HepG2 (cell line): ENCODE measurements around the gene DDX54. TPM values are rescaled to one million over a fixed set of nuclear protein-coding genes. Genes with fewer than 3 reads are reported as not detected.

Experiments used
- ATAC-seq: fragments of 200-7000 bp; cut with Tn5 transposase; 3 replicates; pipeline ENCODE4 v1.9.1; 2020; ENCODE audit warnings: mild to moderate bottlenecking, moderate library complexity
- BruUV-seq: library from RNA; stranded (reverse); fragments of 400-500 nt; replicated peaks from 2 replicates; lab custom pipeline; 2021; lab: Mats Ljungman, UMichigan
- CTCF ChIA-PET: fragments of 300-600 bp; formaldehyde crosslinking; extraction: SDS; loops from one replicate; lab custom pipeline; 2021; ENCODE audit warnings: low total read pairs, inconsistent platforms, low intra/inter-chr PET ratio; lab: Yijun Ruan, JAX
- POLR2A ChIA-PET: fragments of 350-600 bp; sonication (Branson Sonifier 250); formaldehyde crosslinking; loops from one replicate; lab custom pipeline; 2020; ENCODE audit warnings: antibody characterized with exemption, inconsistent platforms; lab: Yijun Ruan, JAX
- DNase-seq: peaks from one replicate; pipeline ENCODE4 v3.0.0-alpha.2; 2015; ENCODE audit warnings: low spot score
- FAIRE-seq: peaks from 3 replicates; lab custom pipeline; 2011; peaks lifted over from hg19 to GRCh38; lab: Jason Lieb, UNC
- H2AFZ ChIP-seq: one replicate; pipeline ENCODE4 v1.6.1; 2011; ENCODE audit warnings: low read length, inconsistent platforms
- H3K27ac ChIP-seq: fragments of 300-600 bp; 3 replicates; pipeline ENCODE4 v1.8.0; 2011; ENCODE audit warnings: mixed run types, mild to moderate bottlenecking, mixed read lengths, low read length, inconsistent platforms; ENCODE audit not compliant: insufficient read depth; ENCODE audit errors: extremely low read length
- H3K27me3 ChIP-seq, 2 experiments: fragments of 200-600 bp in 1 of 2; 2 replicates in 1 of 2; 3 replicates in 1 of 2; pipeline versions ENCODE4 v1.6.0 to v1.8.0; 2011; ENCODE audit warnings: low read length in 2 of 2, mild to moderate bottlenecking in 2 of 2, moderate library complexity in 2 of 2, inconsistent platforms in 1 of 2; ENCODE audit not compliant: insufficient read depth in 2 of 2, control insufficient read depth in 1 of 2
- H3K36me3 ChIP-seq, 2 experiments: fragments of 200-600 bp in 1 of 2; replicated peaks in 1 of 2; 2 replicates in 1 of 2; 3 replicates in 1 of 2; pipeline versions ENCODE4 v1.5.1 to v1.8.0; 2011; ENCODE audit warnings: low read length in 2 of 2, inconsistent platforms in 1 of 2; ENCODE audit not compliant: insufficient read depth in 2 of 2, control insufficient read depth in 1 of 2
- H3K4me1 ChIP-seq: 2 replicates; pipeline ENCODE4 v1.5.1; 2012; ENCODE audit warnings: low read length, inconsistent platforms; ENCODE audit not compliant: insufficient read depth
- H3K4me2 ChIP-seq: 2 replicates; pipeline ENCODE4 v1.6.0; 2011; ENCODE audit warnings: low read depth, low read length, inconsistent platforms
- H3K4me3 ChIP-seq, 3 experiments: fragments of 200-600 bp in 1 of 3; sonication (generic), shearing (Covaris generic) in 1 of 3; replicated peaks in 1 of 3; 2 replicates each; pipeline ENCODE4 v1.5.1; 2011 to 2016; ENCODE audit warnings: low read length in 3 of 3, inconsistent platforms in 2 of 3, low read depth in 2 of 3, mild to moderate bottlenecking in 2 of 3, control low read depth in 1 of 3, mixed read lengths in 1 of 3; ENCODE audit not compliant: insufficient read depth in 1 of 3
- H3K79me2 ChIP-seq: one replicate; pipeline ENCODE4 v1.6.1; 2011; ENCODE audit warnings: low read length, inconsistent platforms; ENCODE audit not compliant: insufficient read depth
- H3K9ac ChIP-seq: 2 replicates; pipeline ENCODE4 v1.6.0; 2011; ENCODE audit warnings: mild to moderate bottlenecking, low read depth, low read length, inconsistent platforms; ENCODE audit not compliant: insufficient read depth
- H3K9me3 ChIP-seq: 2 replicates; pipeline ENCODE4 v1.5.1; 2012; ENCODE audit warnings: mild to moderate bottlenecking, low read length
- H4K20me1 ChIP-seq: 2 replicates; pipeline ENCODE4 v1.6.0; 2011; ENCODE audit warnings: inconsistent platforms, mild to moderate bottlenecking, low read length, moderate library complexity; ENCODE audit not compliant: insufficient read depth
- GLI4 ChIP-seq: sonication (generic); formaldehyde crosslinking; IDR thresholded peaks from 2 replicates; pipeline ENCODE4 v1.5.1; 2020; ENCODE audit warnings: missing genetic modification reagents, mild to moderate bottlenecking, moderate library complexity, borderline replicate concordance
- NR2F6 ChIP-seq, 2 experiments: IDR thresholded peaks; 2 replicates each; pipeline ENCODE4 v1.6.1; 2016; ENCODE audit warnings: antibody characterized with exemption in 1 of 2, mild to moderate bottlenecking in 1 of 2
- RARA ChIP-seq: IDR thresholded peaks from 2 replicates; pipeline ENCODE4 v1.6.1; 2016; ENCODE audit warnings: missing genetic modification reagents, missing compliant biosample characterization
- SALL1 ChIP-seq: sonication (generic); formaldehyde crosslinking; IDR thresholded peaks from 2 replicates; pipeline ENCODE4 v1.8.0; 2022; ENCODE audit warnings: mild to moderate bottlenecking, missing genetic modification reagents
- TSC22D2 ChIP-seq: sonication (generic); formaldehyde crosslinking; IDR thresholded peaks from 2 replicates; pipeline ENCODE4 v1.5.1; 2020; ENCODE audit warnings: missing genetic modification reagents, mild to moderate bottlenecking, borderline replicate concordance
- ZBTB33 ChIP-seq: sonication (generic); formaldehyde crosslinking; IDR thresholded peaks from 2 replicates; pipeline ENCODE4 v1.4.0; 2020; ENCODE audit warnings: missing genetic modification reagents
- ZNF121 ChIP-seq: sonication (generic); formaldehyde crosslinking; IDR thresholded peaks from 2 replicates; pipeline ENCODE4 v1.5.0; 2020; ENCODE audit warnings: mild to moderate bottlenecking, missing genetic modification reagents
- ZNF256 ChIP-seq: sonication (generic); formaldehyde crosslinking; conservative IDR thresholded peaks from 2 replicates; pipeline ENCODE4 v1.4.0; 2020; ENCODE audit warnings: missing genetic modification reagents
- WGBS: methylation state at CpG from one replicate; pipeline ENCODE4 v1.1.6; 2017; ENCODE audit warnings: low lambda C conversion rate; 5-methylcytosine and 5-hydroxymethylcytosine counted together
- in situ Hi-C: cut with HindIII; loops from 2 replicates; pipeline ENCODE4 v1.10.0; 2017; ENCODE audit warnings: low pct_unique_long_range_greater_than_20kb; ENCODE audit not compliant: extremely low pct_ligation_motif_present
- intact Hi-C: fragments of 100-400 bp; cut with micrococcal nuclease; formaldehyde crosslinking; loops from one replicate; pipeline ENCODE4 v1.10.0; 2022; ENCODE audit not compliant: unreplicated experiment
- polyA plus RNA-seq, 8 experiments: library from polyadenylated mRNA; depleted of rRNA in 3 of 8; stranded (reverse) in 7 of 8; unstranded in 1 of 8; fragments of >200 nt; fragmentation: Illumina TruSeq in 4 of 8; extraction: Trizol in 4 of 8; gene quantifications; 2 replicates each; pipeline versions ENCODE4 v1.2.1 to v1.2.3, GENCODE V29; 2011 to 2016; ENCODE audit warnings: low read depth in 4 of 8, missing spikeins in 1 of 8, mixed read lengths in 1 of 8; ENCODE audit not compliant: insufficient read depth in 1 of 8
- total RNA-seq, 5 experiments: library from RNA; depleted of rRNA; stranded (reverse); fragments of >200 nt; fragmentation: Illumina TruSeq; extraction: Trizol; gene quantifications; 2 replicates each; pipeline ENCODE4 v1.2.3, GENCODE V29; 2016; ENCODE audit warnings: low read depth in 1 of 5

DDX54 gene
- total and polyA plus RNA-seq, 2 of the 13 experiments (the other 11 are each of a cell fraction or from before 2014, with no cell fraction given) = 59.7 to 61.1 TPM

GRCh38 chr12:113203852-113204760 is 18.8 kb upstream of the DDX54 start:
- 41% methylated on average over 8 of the region's 8 CpGs for WGBS
- Histone ChIP-seq H3K79me2 (no peaks in the 10 kb centered on the region), H3K4me2 (no peak overlapping the region; the same call in 1 of the 2 replicates), H3K9ac (peak overlapping the region; percentile 15; the same call in 1 of the 2 replicates)
- ChIA-PET POLR2A (interaction anchor here (1.1 to 4.1 kb wide), 5 partner anchors 17 to 66 kb away, joined by 3 to 16 read pairs (median 9); partner anchors contain the start of genes DDX54, RITA1 and TPCN1), CTCF (no interaction called here)
- intact Hi-C loops = loop anchor here (5.0 kb wide), 1 partner anchor 153 kb away; the partner anchor contains the start of gene PLBD2
- TF ChIP-seq ZNF256 (CRISPR knock-in tag) = no peak
- TF ChIP-seq ZNF121 (CRISPR knock-in tag) = peak; percentile 98
- no peak for TF ChIP-seq TSC22D2 (CRISPR knock-in tag)
- TF ChIP-seq GLI4 (CRISPR knock-in tag) = 0 out of 2 replicates have a peak, but pooled peaks have one; percentile 33
- TF ChIP-seq ZBTB33 (CRISPR knock-in tag) = peak; percentile 24; the same call in 1 of the 2 replicates
- peak; percentile 19; the same call in 1 of the 2 replicates for TF ChIP-seq RARA (CRISPR knock-in tag)
- 0 out of 2 replicates have a peak, but pooled peaks have one; percentile 12 for TF ChIP-seq SALL1 (CRISPR knock-in tag)
- TF ChIP-seq NR2F6 (IDR thresholded peaks at IDR 0.05) = 0 out of 2 replicates have a peak, but pooled peaks have one; percentile 54
- TF ChIP-seq NR2F6 (CRISPR knock-in tag; IDR thresholded peaks at IDR 0.05) = no peak
- TF ChIP-seq, all 625 proteins: peak for 6
- H3K4me3 ChIP-seq = no peak overlapping the region
- in situ Hi-C loops = no loop called here
- no peaks in the 10 kb centered on the region for H3K9me3 ChIP-seq
- no peaks in the 10 kb centered on the region for H3K36me3 ChIP-seq
- no peak overlapping the region for H2AFZ ChIP-seq
- DNase-seq = peak; percentile 12
- ATAC-seq = peak; percentile 24; the same call in 2 of the 3 replicates
- BruUV-seq = no TSS peak
- no peaks in the 10 kb centered on the region for H3K27me3 ChIP-seq
- H4K20me1 ChIP-seq = no peaks in the 10 kb centered on the region
- FAIRE-seq = peak; percentile 46
- H3K27ac ChIP-seq = peak overlapping the region; percentile 53
- H3K4me1 ChIP-seq = peaks cover 49% of the 10 kb centered on the region
